Nephron (organoid): ENCODE results near the gene ZSCAN9.

Source experiments
- H3K27ac Mint-ChIP-seq, 3 experiments: 2 replicates each; pipeline ENCODE4 v1.8.0; 2020; ENCODE audit warnings: mixed read lengths in 3 of 3, mild to moderate bottlenecking in 2 of 3, moderate library complexity in 1 of 3
- H3K27me3 Mint-ChIP-seq: 2 replicates; pipeline ENCODE4 v1.8.0; 2021; ENCODE audit warnings: low read depth, mild to moderate bottlenecking, moderate library complexity, mixed read lengths
- H3K36me3 Mint-ChIP-seq: 2 replicates; pipeline ENCODE4 v1.8.0; 2020; ENCODE audit warnings: low read depth, mixed read lengths
- H3K4me1 Mint-ChIP-seq: 2 replicates; pipeline ENCODE4 v1.8.0; 2020; ENCODE audit warnings: mixed read lengths
- H3K4me3 Mint-ChIP-seq, 3 experiments: 2 replicates each; pipeline ENCODE4 v1.8.0; 2020; ENCODE audit warnings: mild to moderate bottlenecking in 3 of 3, mixed read lengths in 3 of 3, moderate library complexity in 2 of 3
- H3K9me3 Mint-ChIP-seq: 2 replicates; pipeline ENCODE4 v1.8.0; 2020; ENCODE audit warnings: mixed read lengths
- TF ChIP-seq, protein P1 (sequence below), 3 experiments: fragments of 200-600 bp; sonication (generic); IDR thresholded peaks; one replicate each; pipeline ENCODE4 v1.5.0; 2021; ENCODE audit warnings: antibody characterized with exemption in 3 of 3; ENCODE audit not compliant: unreplicated experiment in 3 of 3

ZSCAN9 gene

DNA sequence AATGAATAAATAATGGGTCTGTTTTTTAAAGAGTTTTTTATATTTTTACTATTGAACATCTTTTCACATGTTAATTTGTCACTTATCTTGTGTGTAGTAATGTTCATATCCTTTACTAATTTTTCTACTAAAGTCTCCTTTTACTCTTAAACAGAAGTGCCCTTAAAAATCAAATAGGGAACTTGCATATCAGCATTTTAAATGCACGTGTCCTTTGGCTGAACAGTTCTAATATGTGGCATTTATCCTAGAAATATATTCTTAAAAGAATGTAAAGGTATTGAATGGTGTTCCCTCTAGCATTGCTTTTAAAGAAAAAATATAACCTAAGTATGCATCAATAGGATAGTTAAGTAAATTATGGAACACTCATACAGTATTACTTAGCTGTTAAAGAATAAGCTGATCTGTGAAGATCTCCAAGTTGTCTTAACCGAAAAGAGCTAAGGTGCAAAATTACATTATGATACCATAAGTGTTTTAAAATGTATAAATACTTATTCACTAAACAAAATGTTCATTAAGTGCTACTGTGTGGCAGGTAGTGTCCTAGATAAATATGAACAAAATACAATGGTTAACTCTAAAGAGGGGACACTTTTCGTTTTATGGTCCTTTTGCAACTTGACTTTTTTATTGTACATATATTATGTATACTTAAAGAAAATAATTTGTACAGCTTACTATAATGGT, 55.7 kb downstream of the ZSCAN9 start:
- peaks cover 41% of the 10 kb centered on the region for H3K36me3 Mint-ChIP-seq
- H3K4me3 Mint-ChIP-seq, result peak overlapping the region; percentile 91 to 95 (median 92)
- peaks cover 13% of the 10 kb centered on the region for H3K4me1 Mint-ChIP-seq

DNA sequence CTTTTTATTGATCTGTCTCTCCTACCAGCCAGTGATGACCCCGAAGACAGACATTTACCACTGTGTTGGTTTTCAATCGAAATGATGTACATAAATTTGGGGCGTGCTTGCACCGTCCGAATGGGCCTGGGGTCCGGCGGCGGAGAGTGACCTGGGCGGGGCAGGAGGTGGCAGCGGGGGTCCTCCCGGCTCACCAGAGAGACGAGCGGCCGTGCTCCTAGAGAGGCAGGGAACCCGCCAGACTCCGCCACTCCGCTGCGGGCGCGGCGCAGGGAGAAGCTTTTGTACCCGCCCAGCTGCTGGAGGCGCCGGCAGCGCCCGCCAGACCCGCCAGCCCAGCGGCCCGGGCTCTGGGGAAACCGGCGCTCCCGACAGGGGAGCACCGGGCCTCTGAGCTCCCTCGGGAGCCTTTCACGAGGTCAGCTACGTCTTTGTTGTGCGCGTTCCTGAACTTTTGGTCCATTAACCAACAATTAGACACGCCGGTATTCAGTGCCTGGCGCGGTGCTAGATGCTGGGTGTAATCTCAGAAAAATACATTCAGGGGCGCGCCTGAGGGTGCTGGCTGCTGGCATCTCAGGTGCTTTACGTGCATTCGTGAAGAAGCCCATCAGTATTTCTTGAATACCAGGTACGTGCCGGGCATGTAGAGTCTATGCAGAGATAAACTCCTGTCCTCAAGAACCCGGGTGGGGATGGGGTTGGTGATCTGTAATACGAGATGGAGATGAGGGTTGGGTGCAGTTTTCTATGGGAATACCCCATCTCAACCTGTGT, 56.4 kb downstream of the ZSCAN9 start, which contains the start of gene PGBD1:
PGBD1 (plus strand) TSS at position 285 of the 777 bp plus-strand sequence. CDS start 2,242 bp downstream, outside the sequence.
- no peaks in the 10 kb centered on the region for H3K9me3 Mint-ChIP-seq
- H3K4me3 Mint-ChIP-seq, result peak within 1 kb of the TSS; percentile 91 to 95 (median 92)
- TF ChIP-seq, protein P1, sequence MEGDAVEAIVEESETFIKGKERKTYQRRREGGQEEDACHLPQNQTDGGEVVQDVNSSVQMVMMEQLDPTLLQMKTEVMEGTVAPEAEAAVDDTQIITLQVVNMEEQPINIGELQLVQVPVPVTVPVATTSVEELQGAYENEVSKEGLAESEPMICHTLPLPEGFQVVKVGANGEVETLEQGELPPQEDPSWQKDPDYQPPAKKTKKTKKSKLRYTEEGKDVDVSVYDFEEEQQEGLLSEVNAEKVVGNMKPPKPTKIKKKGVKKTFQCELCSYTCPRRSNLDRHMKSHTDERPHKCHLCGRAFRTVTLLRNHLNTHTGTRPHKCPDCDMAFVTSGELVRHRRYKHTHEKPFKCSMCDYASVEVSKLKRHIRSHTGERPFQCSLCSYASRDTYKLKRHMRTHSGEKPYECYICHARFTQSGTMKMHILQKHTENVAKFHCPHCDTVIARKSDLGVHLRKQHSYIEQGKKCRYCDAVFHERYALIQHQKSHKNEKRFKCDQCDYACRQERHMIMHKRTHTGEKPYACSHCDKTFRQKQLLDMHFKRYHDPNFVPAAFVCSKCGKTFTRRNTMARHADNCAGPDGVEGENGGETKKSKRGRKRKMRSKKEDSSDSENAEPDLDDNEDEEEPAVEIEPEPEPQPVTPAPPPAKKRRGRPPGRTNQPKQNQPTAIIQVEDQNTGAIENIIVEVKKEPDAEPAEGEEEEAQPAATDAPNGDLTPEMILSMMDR (IDR thresholded peaks at IDR 0.05; ENCODE audit: unreplicated experiment in 3 of 3), result no peak

More for the DNA sequence above, 55.7 kb downstream of the ZSCAN9 start:
- Mint-ChIP-seq H3K9me3 (no peaks in the 10 kb centered on the region), H3K27ac (peak overlapping the region; percentile 37 to 66 (median 47)), H3K27me3 (peaks cover 3% of the 10 kb centered on the region)
- TF ChIP-seq, protein P1 (IDR thresholded peaks at IDR 0.05; ENCODE audit: unreplicated experiment in 3 of 3), result no peak

DNA sequence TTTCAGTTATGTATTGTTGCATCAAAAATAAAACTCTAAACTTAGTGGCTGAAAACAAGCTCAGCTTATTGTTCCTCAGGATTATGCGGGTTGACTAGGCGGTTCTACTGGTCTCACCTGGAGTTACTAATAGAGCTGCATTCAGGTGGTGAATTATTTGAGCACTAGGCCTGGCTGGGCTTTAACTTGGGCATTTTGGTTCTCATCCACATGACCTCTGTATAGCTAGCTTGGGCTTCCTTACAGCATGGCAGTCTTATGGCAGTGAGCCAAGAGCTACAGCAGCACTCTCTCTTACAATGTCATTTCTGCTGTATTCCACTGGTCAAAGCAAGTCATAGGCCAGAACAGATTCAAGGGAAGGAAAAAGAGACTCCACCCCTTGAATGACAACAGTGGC, 57.9 kb downstream of the ZSCAN9 start:
- H3K27ac Mint-ChIP-seq, result no peak overlapping the region
- no peaks in the 10 kb centered on the region for H3K9me3 Mint-ChIP-seq
- peaks cover 13% of the 10 kb centered on the region for H3K4me1 Mint-ChIP-seq
- peaks cover 50% of the 10 kb centered on the region for H3K36me3 Mint-ChIP-seq
- TF ChIP-seq, protein P1 (IDR thresholded peaks at IDR 0.05; ENCODE audit: unreplicated experiment in 3 of 3), result no peak
- H3K27me3 Mint-ChIP-seq, result peaks cover 3% of the 10 kb centered on the region
- H3K4me3 Mint-ChIP-seq, result peak overlapping the region; percentile 67 to 95 (median 92)

More for the DNA sequence above, 56.4 kb downstream of the ZSCAN9 start, which contains the start of gene PGBD1:
- peak within 1 kb of the TSS; percentile 47 to 66 (median 49) for H3K27ac Mint-ChIP-seq
- peaks cover 39% of the 10 kb centered on the region for H3K36me3 Mint-ChIP-seq
- H3K4me1 Mint-ChIP-seq, result peaks cover 13% of the 10 kb centered on the region
- H3K27me3 Mint-ChIP-seq, result peaks cover 3% of the 10 kb centered on the region
